GM12864 (cell line): ENCODE measurements around the gene MIB2.

ENCODE experiments used
- DNase-seq: peaks from one replicate; pipeline ENCODE4 v3.0.0-alpha.2; 2011; ENCODE audit warnings: low read depth
- H3K4me3 ChIP-seq: 2 replicates; pipeline ENCODE4 v1.5.1; 2011; ENCODE audit warnings: mild to moderate bottlenecking, low read depth, low read length, control low read depth
- TF ChIP-seq, protein P1 (sequence below): IDR thresholded peaks from 2 replicates; pipeline ENCODE4 v1.5.1; 2011; ENCODE audit warnings: low read depth, mild to moderate bottlenecking, moderate library complexity, low read length, control low read depth, inconsistent platforms; ENCODE audit errors: missing control alignments

Gene MIB2

GRCh38 chr1:1603671-1604373, 11.5 kb upstream of the MIB2 start:
- no peak for DNase-seq
- no peak overlapping the region for H3K4me3 ChIP-seq
- TF ChIP-seq, protein P1, sequence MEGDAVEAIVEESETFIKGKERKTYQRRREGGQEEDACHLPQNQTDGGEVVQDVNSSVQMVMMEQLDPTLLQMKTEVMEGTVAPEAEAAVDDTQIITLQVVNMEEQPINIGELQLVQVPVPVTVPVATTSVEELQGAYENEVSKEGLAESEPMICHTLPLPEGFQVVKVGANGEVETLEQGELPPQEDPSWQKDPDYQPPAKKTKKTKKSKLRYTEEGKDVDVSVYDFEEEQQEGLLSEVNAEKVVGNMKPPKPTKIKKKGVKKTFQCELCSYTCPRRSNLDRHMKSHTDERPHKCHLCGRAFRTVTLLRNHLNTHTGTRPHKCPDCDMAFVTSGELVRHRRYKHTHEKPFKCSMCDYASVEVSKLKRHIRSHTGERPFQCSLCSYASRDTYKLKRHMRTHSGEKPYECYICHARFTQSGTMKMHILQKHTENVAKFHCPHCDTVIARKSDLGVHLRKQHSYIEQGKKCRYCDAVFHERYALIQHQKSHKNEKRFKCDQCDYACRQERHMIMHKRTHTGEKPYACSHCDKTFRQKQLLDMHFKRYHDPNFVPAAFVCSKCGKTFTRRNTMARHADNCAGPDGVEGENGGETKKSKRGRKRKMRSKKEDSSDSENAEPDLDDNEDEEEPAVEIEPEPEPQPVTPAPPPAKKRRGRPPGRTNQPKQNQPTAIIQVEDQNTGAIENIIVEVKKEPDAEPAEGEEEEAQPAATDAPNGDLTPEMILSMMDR: no peak

- TF ChIP-seq, protein P1: no peak
- DNase-seq: no peak
- H3K4me3 ChIP-seq: no peak overlapping the region
Observed at GRCh38 chr1:1604374-1605033, 10.8 kb upstream of the MIB2 start.

- TF ChIP-seq, protein P1: no peak
- DNase-seq: no peak
Observed at GRCh38 chr1:1605034-1605591, 10.2 kb upstream of the MIB2 start.

DNA sequence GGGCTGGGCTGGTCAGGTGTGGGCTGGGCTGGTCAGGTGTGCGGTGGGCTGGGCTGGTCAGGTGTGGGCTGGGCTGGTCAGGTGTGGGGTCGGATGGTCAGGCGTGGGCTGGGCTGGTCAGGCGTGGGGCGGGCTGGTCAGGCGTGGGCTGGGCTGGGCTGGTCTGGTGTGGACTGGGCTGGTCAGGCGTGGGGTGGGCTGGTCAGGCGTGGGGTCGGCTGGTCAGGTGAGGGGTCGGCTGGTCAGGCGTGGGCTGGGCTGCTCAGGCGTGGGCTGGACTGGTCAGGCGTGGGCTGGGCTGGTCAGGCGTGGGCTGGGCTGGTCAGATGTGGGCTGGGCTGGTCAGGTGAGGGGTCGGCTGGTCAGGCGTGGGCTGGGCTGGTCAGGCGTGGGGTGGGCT, 9.6 kb upstream of the MIB2 start:
- DNase-seq: no peak
- H3K4me3 ChIP-seq: no peak overlapping the region
- TF ChIP-seq, protein P1: no peak

More at GRCh38 chr1:1605034-1605591, 10.2 kb upstream of the MIB2 start:
- H3K4me3 ChIP-seq: no peak overlapping the region

DNA sequence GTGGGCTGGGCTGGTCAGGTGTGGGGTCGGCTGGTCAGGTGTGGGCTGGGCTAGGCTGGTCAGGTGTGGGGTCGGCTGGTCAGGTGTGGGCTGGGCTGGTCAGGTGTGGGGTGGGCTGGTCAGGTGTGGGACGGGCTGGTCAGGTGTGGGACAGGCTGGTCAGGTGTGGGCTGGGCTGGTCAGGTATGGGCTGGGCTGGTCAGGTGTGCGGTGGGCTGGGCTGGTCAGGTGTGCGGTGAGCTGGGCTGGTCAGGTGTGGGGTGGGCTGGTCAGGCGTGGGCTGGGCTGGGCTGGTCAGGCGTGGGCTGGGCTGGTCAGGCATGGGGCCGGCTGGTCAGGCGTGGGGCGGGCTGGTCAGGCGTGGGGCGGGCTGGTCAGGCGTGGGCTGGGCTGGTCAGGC, 9.1 kb upstream of the MIB2 start:
- TF ChIP-seq, protein P1: no peak
- no peak overlapping the region for H3K4me3 ChIP-seq
- DNase-seq: no peak

DNA sequence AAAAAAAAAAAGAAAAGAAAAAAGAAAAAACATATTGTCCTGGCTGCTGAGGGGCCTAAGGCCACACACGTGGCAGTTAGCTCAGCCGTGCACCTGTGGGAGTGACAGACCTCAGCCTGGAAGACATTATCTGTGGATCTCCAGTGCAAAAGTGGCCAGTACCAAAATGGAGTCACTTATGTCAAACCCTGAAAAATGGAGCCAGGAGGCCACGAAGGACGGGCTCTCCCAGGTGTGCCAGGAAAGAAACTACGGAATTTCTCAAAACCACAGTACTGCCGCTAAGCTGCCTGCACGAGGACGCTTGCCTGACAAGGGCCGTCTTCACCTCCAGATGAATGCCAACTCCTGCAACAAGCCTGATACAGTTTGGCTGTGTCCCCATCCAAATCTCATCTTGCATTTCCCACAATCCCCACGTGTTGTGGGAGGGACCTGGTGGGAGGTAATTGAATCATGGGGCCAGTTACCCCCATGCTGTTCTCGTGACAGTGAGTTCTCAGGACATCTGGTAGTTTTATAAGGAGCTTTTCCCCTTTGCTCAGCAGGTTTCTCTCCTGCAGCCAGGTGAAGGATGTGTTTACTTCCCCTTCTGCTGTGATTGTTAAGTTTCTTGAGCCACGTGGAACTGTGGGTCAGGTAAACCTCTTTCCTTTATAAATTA, 5.3 kb upstream of the MIB2 start:
- no peak for DNase-seq
- no peak overlapping the region for H3K4me3 ChIP-seq
- TF ChIP-seq, protein P1: no peak
